GM21786 (cell line): ENCODE measurements around the gene TNNI2.

ENCODE experiments used
- ATAC-seq: cut with Tn5 transposase; IDR thresholded peaks from one replicate; pipeline ENCODE4 v1.9.1; 2021; ENCODE audit not compliant: unreplicated experiment

The TNNI2 gene

DNA sequence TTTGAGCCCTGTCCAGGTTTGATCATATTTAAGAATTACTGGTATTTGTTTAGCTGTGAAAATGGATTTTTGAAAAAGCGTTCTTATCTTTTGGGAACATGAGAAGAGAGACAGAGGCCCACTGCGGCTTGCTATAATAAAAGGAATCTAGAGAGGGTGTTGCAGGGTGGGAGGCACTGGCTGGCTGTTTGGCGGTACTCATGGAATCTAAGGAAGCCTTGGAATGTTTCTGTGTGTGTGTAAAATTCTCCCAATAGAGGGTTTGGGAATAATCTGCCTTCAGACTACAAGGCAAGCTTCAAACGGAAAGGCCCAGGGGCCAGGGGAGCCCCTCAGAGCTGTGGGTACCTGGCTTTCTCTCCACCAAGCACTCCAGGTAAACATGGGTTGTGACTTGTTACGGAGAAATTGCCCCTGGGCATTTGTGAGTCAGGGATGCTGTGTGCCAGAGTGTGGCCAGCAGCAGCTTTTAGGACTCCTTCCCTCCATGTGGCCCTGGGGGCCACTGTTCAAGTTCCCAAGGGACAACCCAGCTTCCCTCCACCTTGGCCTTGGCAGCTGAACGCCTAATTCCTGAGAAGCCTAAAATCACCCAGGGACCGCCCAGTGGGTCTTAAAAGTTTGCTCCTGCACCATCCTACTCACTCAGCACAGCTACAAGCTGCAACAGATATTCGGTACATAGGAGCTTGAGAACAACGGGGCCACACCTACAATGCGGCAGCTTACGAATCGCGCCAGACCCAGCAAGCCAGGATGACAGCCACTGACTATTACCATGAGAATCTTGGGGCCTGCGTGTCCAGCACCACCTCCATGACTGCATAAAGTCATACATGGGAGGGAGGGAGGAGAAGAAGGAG lies 18.1 kb upstream of the TNNI2 start:
- no peak for ATAC-seq

DNA sequence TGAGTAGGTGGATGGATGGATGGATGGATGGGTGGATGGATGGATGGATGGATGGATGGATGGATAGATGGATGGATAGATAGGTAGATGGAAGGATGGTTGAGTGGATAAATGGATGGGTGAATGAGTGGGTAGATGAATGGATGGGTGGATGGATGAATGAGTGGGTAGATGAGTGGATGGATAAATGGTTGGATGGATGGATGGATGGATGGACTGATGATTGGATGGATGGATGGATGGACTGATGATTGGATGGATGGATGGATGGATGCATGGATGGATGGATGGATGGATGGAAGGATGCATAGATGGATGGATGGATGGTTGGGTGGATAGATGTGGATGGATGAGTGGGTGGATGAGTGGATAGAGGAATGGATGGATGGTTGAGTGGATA lies 17.2 kb upstream of the TNNI2 start:
- no peak for ATAC-seq

DNA sequence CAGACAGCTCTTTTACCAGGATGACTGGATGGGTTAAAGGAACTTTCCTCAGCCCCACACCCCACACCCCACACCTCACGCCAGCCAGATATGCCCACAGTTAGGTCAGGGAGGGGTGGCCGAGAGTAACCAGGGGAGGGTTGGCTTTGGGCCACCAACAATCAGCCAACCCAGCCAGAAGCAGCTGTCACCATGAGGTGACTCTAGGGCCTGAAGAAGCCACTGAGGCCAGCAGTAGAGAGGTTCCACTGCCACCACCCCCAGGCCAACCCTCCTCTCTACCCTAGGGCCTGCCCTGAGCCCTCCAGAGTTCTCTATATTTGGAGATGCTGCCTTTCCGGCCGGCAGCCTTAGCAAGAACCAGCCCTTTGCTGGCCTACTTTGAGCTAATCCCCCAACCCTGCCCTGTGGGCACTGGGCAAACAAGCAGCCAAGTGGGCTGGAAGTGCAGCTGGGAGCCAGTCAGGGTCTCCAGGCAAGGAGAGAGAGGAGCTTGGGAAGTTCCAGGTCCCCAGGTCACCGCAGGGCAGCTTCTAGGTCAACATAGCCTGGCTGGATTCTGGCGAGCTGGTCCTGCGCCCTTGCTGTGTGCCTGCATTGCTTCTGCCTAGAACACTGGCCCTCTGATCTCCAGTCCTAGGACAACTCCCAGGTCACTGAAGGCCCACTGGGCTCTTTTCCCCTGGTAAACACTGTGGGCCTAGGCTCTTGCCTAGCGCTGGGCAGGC lies 16.0 kb upstream of the TNNI2 start:
- no peak for ATAC-seq

DNA sequence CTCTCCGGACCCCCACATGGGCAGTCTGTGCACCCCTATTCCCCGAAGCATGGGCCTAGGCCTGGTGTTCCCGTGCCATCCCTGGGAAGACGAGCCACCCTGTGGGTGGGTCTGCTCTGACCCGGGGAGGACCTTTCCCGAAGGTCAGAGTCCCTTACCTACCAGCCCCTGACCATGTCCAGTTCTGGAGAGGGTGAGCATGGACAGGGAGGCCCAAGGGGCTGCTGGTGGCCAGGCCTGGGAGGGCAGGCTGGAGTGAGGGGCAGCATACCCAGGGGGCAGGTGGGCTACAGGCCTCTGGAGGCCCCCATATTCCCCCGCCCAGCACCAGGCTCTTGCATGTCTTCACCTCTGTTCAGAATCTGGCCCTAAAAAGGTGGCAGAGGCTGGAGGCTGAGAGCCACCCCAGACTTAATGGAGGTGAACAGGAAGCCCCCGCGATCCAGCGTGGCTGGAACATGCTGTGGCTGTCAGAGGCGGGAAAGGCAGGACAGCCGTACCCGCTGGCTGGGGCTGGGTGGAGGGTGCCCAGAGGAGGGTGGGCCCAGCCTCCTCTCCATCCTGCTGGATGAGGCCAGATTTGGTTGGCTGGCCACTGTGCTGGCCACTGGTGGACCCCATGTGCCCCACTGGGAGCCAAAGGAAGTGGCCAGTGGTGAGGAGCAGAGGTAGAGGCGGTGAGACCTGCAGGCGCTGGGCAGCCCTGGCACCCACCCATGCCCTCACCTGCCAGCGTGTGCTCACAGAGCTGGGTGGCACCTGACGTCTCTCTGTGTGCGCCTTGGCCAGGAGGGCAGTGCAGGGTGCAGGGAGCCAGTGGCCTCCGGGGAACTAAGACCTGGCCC lies 15.2 kb upstream of the TNNI2 start:
- ATAC-seq: no peak

DNA sequence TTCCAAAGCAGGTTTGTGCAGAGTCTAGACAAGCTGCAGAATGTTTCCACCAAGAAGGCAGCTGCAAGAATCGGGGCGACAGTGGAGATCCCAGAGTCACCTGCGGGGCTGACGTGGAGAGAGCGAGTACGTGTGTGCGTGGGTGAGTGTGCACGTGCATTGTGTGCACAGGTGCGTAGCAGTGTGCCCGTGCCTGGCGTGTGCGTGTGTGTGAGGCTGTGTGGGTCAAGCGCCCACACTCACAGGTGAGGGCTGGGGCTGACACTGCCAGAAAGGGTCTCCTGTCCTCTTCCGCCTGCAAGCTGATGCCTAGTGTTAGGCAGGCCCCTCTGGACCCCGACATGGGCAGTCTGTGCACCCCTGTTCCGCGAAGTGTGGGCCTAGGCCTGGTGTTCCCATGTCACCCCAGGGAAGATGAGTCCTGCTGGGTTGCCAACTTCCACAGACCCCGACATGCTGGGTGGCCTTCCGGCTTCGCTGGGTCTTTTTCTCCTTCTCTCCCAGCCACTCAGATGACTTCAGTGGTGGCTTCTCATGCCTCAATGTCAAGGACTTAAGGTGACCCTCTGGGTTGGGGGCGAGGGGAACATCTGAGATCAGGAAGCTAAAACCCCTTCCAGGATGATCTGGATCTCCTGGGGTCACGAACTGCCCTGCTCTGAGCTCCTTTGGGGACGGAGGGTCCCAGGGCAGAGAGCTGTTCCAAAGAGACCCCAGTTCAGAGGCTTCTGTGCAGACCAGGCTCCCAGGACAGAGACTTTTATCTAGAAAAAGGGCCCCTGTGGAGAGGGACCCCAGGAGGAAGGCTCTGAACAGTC lies 14.4 kb upstream of the TNNI2 start:
- no peak for ATAC-seq

DNA sequence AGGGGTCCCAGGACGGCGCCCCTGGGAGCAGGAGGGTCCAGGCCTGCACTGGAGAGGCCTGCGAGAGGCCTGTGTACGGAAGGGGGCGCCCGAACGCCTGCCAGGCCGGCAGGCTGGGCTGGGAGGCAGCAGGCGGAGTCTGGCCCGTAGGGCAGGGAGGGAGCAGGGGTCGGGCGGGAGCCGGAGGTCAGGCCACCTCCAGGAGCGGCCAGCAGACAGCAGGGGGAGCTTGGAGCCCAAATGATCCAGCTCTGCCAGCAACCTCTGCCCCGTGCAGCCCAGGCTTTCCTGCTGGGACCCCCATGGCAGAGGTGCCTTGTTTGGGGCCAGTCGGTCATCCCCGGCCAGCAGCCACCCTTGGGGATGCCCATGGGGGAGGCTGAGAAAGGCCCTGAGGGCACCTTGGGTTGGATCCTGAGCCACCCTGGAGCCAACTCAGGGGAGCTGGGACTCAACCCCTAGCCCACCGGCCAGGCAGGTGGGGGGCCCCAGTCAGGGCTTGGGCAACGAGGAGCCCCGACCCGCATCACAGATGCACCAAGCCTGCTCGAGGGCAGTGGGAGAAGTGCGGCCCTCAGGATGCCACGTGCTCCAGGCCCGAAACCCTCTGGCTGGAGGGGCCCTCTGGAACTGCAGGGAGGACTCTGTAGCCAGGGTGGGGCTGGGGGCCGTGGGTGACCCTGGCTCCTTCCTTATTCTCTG lies 13.6 kb upstream of the TNNI2 start:
- ATAC-seq: no peak

DNA sequence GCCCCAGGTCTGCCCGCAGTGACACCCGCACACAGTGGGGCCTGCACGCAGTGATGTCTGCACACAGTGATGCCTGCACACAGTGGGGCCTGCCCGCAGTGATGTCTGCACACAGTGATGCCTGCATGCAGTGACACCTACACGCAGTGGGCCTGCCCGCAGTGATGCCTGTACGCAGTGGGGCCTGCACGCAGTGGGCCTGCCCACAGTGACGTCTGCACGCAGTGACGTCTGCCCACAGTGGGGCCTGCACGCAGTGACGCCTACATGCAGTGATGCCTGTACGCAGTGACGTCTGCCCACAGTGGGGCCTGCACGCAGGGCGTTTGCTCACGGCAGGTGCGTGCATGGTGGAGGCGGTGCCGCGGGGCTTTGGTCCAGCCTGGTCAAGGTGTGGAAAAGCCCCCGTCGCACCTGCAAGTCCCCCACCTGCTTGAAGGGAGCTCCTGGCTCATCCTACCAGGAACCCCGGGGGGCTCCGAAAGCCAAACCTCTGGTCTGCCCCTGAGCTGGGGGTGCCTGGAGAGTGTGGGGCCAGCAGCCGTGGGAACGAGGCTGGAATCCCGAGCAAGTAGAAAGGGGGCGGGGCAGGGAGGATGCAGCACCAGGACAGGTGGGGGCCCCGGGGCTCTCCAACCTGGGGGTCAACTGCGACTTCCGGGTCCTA lies 12.9 kb upstream of the TNNI2 start:
- no peak for ATAC-seq

DNA sequence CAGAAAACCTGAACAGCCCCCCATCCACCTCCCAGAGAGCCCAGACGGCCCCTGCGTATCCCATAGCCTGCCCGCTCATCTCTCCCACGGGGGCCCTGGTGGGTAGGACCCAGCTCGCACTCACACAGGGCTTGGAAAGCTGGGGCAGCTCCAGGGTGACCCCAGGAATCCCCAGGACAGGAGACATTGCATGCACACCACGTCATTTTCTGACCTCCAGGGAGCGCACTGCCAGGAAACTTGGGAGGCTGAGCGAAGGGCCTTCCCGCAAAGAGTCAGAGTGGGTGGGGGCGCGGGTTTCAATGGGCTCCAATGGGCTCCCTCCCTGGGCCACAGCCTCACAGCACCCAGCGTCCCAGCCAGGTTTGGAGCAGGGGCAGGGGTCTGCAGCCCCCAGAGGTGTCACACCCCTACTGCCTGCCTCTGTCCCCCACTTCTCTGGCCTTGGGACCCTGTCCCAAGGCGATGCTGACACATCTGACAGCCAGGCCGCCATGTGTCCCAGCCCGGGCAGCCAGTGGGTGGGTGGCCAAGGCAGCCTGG lies 12.2 kb upstream of the TNNI2 start:
- no peak for ATAC-seq

DNA sequence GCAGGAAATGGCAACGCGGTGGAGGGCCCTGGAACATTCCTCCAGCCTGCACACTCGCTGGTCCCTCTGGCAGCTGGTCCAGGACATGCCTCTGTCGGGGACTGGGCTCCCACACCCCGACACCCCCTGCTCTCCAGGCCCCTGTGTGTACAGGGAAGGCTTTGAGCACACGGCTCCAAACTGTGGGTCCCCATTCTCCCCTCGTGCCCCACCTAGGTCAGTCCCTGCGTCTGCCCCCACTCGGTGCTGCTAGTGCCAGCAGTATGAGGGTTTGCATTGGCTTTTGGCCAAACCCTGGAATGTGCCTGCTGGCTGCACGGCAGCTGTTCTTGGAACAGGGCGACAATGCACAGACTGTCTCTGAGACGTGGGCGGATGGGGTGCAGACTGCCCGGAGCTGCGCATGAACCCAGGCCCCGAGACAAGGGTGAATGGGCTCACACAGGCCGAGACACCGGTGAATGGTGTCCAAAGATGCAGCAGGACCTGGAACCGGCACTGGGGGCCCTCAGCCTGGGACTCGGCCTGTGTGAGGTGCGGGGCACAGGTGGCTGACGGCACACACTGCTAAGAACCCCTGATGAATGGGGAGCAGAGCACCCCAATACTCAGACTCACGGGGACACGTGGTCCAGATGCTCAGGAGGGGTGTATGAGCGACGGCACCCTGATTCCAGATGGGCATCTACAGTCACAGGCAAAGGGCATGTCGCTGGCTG lies 11.5 kb upstream of the TNNI2 start:
- ATAC-seq: no peak

DNA sequence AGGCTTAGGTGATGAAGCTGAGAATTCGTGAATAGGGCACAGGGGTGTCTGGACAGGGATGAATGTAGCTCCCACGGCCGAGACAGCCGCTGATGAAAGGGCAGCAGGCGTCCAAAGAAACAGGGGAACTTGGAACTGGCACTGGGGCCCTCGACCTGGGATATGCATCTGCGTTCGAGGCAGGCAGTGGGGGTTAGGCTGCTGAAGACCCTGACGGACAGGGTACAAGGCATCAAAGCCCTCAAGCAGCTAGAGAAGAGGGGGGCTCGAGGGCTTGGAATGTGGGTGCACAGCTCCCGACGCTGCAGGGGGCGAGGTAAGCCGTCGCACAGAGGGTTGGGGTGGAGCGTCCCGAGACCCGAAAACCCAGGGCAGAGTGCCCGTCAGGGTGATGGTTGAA lies 10.8 kb upstream of the TNNI2 start:
- ATAC-seq: no peak

DNA sequence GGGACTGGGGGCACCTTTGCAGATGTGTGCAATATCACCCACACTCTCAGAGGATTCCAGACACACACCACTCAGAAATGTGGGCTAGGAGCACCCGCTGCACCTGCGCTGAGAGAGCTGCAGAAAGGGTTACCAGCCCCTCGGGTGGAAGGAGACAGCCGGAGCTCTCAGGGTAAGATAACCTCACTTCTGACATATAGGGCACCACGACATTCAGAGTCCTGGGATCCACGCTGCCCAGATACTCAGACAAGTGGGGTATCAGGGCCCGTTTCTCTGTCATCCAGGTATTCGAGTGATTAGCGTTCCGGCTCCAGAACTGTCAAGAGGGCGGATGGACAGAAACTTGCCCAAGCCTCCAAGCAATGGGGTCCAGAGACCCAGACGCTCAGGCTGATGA lies 10.2 kb upstream of the TNNI2 start:
- ATAC-seq: no peak

DNA sequence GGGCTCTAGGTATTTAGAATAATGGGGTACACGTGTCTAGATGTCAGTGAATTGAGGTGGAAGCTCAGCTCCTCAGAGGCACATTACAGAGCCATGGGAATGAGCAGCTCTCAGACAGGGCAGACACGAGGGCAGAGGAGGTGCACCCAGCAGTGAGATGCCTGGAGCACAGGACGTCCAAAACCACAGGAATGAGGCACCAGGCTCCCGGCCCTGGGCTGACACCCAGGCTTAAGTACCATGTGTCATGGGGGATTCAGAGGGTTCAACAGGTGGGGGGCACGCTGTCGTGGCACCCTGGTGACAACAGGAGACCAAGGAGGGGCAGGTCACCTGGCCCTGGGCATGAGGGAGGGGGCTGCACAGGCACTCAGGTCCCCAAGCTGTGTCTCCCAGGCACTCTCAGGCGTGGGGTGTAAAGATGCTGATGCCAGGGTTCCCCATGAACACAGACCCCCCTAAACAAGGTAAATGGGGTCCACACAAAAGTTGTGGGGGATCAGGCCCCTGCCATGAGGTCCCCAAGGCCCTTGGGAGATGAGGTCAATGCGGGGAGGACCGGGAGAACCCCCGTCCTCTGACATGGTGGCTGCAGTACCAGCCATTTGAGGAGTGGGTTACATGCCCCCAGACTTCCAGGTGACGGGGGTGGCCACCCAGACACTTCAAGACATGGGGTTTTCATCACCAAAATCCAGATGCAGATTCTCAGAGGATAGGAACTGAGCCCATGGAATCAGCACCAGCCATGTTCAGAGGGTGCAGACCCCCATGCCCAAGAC lies 9.6 kb upstream of the TNNI2 start:
- ATAC-seq: no peak

DNA sequence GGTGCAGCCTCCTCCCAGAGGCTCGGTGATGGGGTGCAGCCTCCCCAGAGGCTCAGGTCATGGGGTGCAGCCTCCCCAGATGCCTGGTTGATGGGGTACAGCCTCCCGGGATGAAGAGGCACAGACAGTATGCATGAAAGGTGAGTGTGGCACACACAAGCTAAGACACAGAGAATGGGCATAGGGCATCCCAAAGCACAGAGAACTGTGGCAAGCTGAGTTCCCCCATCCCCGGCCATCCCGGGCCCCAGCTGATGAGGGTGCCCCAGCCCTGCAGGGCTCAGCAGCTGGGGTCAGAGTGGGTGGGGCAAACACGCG lies 8.8 kb upstream of the TNNI2 start:
- ATAC-seq: no peak

DNA sequence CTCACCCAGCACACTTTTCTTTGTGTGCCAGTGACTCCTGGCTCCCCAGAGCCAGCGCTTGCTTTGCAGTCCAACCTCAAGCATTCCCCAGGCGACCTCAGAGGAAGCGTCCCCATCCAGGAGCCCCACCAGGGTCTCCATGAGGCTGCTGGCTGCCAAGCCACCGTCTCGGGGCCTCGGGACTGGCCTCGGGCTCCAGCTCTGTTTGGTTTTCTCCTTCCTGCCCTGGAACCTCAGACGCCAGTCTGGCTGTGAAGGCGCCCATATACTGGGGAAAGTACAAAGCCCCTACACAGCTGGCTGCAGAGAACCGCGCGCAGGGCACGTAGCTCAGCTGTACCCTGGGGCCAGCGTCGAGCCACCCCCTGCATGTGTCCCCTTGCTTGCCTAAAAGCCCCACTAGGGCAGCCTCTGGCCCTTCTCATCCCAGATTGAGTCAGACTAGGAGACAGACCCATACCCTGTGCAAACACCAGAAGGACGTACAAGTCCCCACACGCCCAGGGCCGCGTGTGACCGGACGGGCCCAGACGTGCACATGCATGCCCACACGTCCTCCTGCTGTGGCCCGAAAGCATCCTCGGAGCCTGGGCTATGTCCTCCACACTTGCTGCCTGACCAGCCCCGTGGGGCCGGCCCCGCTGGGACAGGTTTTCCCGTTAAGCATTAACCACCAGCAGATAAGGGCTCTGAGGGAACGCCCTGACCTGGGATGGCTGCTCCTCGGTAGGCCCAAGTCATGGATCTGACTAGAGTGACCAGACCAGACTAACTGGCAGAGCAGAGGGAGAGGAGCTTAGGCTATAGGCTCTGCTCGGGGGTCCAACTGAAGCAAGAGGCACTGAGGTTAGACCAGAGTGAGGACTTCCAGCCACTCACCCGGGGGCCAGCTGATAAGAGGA lies 8.2 kb upstream of the TNNI2 start:
- no peak for ATAC-seq

DNA sequence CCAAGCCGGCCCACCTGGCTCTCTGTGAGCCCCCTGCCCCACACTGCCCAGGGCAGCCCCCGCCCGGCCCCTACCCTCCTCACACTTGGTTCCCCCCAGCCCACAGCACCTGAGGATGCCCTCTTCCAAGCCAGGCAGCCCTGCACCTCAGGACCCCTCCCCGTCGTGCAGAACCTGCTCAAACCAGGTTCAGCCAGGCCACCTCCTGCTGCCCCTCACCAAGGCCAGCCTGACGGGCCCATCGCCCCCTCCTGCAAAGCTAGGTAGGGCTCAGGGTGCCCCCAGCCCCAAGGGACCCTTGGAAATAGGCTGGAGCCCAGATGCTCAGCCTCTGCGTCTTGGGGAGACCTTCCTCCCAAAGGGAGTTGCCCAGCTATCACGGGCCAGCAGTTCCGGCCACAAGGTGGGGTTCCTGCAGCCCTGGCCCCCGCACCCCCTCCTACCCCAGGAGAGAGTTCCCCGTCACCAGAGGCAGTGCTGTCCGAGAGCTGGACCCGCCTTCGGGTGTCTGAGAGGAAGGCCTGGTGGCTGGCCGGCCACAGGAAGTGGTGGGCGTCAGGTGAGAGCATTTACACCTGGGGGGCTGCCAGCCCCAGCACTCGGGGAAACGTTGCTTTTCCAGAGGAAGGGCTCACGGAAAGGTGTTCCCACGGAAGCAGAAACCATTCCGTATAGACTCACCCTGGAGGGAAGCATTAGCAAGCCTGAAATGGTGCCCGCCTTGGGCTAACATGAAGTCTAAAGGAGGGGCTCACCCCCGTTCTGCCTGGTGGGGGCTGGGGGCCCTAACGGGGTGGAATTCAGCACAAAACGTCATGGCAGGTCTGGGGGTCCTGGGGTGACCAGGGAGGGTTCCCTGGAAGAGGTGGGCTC lies 7.2 kb upstream of the TNNI2 start:
- no peak for ATAC-seq
